ENCODE data around the gene ABO.
"Not testable (repeated sequence)": the region's sequence is repeated elsewhere in the genome, so short reads cannot be mapped to it uniquely, and the experiment has no call there.

ABO gene

DNA sequence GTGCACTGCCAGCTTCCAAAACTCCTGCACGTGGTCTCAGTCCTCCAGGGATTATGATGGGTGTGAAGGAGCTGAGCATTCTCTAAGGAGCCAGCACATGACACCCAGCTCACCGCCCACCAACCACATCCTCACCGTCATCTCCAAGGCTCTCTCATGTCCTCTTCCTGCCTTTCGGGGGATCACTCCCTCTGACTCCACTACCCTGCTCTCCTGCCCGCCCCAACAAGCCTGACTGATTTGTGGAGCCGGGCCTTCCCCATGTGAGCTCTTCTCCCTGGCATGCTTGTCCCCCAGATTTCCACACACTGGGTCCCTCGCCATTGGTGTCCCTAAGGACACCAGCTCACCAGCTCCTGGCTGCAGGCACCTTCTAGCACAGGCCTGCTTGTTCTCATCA, 1.9 kb downstream of the ABO start:
- DNase-seq (ENCODE audit: insufficient read length): no peak
- FAIRE-seq: no peak
- TF ChIP-seq TAF1 (IDR thresholded peaks at IDR 0.05; ENCODE audit: borderline replicate concordance, low read depth, low read length) (no peak), POLR2AphosphoS5 (IDR thresholded peaks at IDR 0.05; ENCODE audit: low read depth, low read length) (no peak), POLR2A (IDR thresholded peaks at IDR 0.05; ENCODE audit: low read depth, low read length) (no peak)

DNA sequence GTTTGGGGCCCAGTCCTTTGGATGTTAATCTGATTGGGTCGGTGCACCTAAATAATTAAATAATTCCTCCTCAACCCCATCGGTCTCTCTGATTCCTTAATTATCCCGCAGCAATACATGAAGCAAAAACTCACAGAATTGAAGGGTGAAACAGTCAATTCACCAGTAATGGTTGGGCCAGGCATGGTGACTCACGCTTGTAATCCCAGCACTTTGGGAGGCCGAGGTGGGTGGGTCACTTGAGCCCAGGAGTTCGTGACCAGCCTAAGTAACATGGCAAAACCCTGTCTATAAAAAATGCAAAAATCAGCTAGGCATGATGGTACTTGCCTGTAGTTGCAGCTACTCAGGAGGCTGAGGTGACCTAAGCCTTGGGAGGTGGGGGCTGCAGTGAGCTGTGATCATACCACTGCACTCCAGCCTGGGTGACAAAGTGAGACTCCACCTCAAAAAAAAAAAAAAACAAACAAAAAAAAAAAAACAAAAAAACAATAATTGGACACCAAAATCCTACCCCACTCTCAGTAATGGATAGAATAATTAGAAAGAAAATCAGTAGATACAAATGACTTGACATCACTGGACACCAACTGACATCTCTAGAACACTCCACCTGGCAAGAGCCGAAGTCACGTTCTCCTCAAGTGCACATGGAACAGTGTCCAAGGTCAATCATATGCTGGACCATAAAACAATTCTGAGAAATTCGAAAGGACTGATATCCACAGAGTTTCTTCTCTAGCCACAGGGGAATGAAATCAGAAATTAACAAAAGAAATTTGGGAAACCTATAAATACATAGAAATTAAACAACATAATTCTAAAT, 5.3 kb downstream of the ABO start:
- TF ChIP-seq POLR2AphosphoS5 (IDR thresholded peaks at IDR 0.05; ENCODE audit: low read depth, low read length) (no peak), TAF1 (IDR thresholded peaks at IDR 0.05; ENCODE audit: borderline replicate concordance, low read depth, low read length) (no peak)
- no peak for DNase-seq (ENCODE audit: insufficient read length)
- FAIRE-seq: no peak

- DNase-seq (ENCODE audit: insufficient read length); FAIRE-seq: not testable (repeated sequence)
Measured at GRCh38 chr9:133269136-133269535, 5.9 kb downstream of the ABO start.

GRCh38 chr9:133268335-133269056, 6.5 kb downstream of the ABO start:
- DNase-seq (ENCODE audit: insufficient read length) (no peak), FAIRE-seq (no peak)
- no peak for TF ChIP-seq TAF1 (IDR thresholded peaks at IDR 0.05; ENCODE audit: borderline replicate concordance, low read depth, low read length)
- TF ChIP-seq POLR2AphosphoS5 (IDR thresholded peaks at IDR 0.05; ENCODE audit: low read depth, low read length): no peak
- TF ChIP-seq POLR2A (IDR thresholded peaks at IDR 0.05; ENCODE audit: low read depth, low read length): no peak

DNA sequence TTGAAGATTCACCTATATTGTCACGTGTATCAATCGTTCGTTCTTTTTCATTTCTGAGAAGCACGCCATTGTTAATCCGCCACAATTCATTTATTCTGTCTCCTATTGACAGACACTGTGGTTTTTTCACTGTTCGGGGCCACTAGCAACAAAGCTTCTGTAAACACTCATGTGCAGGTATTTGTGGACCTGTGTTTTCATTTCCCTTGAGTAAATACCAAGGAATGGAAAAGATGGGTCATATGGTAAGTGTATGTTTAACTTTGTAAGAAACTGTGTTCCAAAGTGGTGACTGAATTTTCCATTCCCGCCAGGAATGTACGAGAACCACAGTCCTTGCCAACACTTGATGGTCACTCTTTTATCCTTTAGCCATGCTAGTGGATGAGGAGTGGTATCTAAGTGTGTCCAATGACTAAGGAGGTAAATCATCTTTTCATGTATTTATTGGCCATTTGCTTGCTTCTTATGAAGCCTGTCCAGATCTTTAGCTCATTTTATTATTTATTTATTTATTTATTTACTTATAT, 10.7 kb downstream of the ABO start:
- FAIRE-seq (no peak), DNase-seq (ENCODE audit: insufficient read length) (no peak)
- TF ChIP-seq POLR2A (IDR thresholded peaks at IDR 0.05; ENCODE audit: low read depth, low read length): no peak
- no peak for TF ChIP-seq TAF1 (IDR thresholded peaks at IDR 0.05; ENCODE audit: borderline replicate concordance, low read depth, low read length)
- TF ChIP-seq POLR2AphosphoS5 (IDR thresholded peaks at IDR 0.05; ENCODE audit: low read depth, low read length): no peak

GRCh38 chr9:133263557-133263956, 11.4 kb downstream of the ABO start:
- TF ChIP-seq TAF1 (IDR thresholded peaks at IDR 0.05; ENCODE audit: borderline replicate concordance, low read depth, low read length): no peak
- no peak for TF ChIP-seq POLR2A (IDR thresholded peaks at IDR 0.05; ENCODE audit: low read depth, low read length)
- TF ChIP-seq POLR2AphosphoS5 (IDR thresholded peaks at IDR 0.05; ENCODE audit: low read depth, low read length): no peak
- no peak for DNase-seq (ENCODE audit: insufficient read length)
- no peak for FAIRE-seq

DNA sequence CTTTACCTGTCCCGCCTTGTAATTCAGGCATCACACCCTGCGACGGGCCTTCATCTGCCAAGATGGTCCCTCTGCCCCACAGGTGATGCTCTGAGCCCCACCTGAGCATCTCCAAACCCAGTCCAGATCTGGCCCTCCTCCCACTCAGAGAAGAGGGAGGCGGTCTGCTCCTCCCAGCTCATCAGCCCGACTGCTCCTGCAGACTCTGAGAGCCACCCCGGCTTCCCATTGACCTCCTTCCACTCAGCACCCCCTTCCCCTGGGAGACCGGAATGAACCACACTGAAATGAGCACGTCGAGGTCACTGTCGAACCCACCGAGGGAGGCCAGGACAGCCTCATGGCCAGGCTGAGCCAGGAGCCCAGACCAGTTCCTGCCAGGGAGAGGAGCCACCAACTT, 12.8 kb downstream of the ABO start:
- FAIRE-seq: no peak
- no peak for DNase-seq (ENCODE audit: insufficient read length)
- TF ChIP-seq POLR2A (IDR thresholded peaks at IDR 0.05; ENCODE audit: low read depth, low read length) (no peak), POLR2AphosphoS5 (IDR thresholded peaks at IDR 0.05; ENCODE audit: low read depth, low read length) (no peak), TAF1 (IDR thresholded peaks at IDR 0.05; ENCODE audit: borderline replicate concordance, low read depth, low read length) (no peak)

DNA sequence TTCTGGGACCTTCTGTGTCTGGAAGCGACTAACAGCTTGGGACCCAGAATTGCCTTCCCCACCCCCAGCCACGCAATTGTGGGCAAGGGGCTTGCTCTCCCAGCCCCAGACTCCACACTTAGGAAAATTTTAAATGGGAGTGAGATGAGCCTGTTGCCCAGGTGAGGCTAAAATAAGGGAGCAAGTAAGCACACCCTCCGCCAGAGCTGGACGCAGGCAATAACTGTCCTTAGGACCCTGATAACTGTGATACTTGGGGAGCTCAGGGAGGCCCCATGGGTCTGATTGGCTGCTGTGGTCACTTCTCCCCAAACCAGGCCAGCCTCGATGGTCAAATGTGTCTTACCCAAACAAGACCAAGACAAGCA, 13.3 kb downstream of the ABO start:
- FAIRE-seq (no peak), DNase-seq (ENCODE audit: insufficient read length) (no peak)
- TF ChIP-seq POLR2A (IDR thresholded peaks at IDR 0.05; ENCODE audit: low read depth, low read length) (no peak), TAF1 (IDR thresholded peaks at IDR 0.05; ENCODE audit: borderline replicate concordance, low read depth, low read length) (no peak), POLR2AphosphoS5 (IDR thresholded peaks at IDR 0.05; ENCODE audit: low read depth, low read length) (no peak)

DNA sequence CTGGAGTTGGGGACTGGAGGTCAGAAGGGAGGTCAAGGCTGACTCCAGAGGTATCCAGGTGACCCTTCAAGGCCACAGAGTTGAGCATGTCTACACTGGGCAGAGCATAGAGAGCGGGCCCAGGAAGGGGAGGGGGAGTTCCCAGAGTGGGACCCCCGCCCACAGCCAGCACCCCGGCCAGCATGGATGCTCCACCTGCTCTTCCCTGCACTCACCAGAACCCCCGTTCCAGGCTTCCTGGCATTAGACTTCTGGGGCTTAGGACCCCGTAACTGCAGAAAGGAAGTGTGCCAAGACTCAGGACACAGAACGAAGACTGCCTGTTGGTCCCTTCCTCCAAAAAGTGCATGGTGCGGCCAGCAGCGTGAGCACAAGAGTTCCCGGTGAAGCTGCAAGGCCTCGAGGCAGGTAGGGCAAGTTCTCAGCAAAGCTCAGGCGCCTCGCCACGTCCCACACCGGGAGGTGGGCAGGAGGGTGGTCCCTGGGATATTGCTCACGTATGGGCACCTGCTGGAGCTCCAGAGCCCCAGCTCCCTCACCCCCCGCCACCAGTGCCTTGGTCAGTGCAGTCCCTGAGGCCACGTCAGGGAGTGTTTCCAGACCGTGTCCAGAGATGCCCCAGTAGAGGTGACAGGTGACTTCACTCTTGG, 13.8 kb downstream of the ABO start:
- no peak for FAIRE-seq
- no peak for DNase-seq (ENCODE audit: insufficient read length)
- no peak for TF ChIP-seq POLR2A (IDR thresholded peaks at IDR 0.05; ENCODE audit: low read depth, low read length)
- no peak for TF ChIP-seq TAF1 (IDR thresholded peaks at IDR 0.05; ENCODE audit: borderline replicate concordance, low read depth, low read length)
- TF ChIP-seq POLR2AphosphoS5 (IDR thresholded peaks at IDR 0.05; ENCODE audit: low read depth, low read length): no peak

GRCh38 chr9:133260334-133261102, 14.5 kb downstream of the ABO start:
- no peak for TF ChIP-seq POLR2A (IDR thresholded peaks at IDR 0.05; ENCODE audit: low read depth, low read length)
- no peak for TF ChIP-seq TAF1 (IDR thresholded peaks at IDR 0.05; ENCODE audit: borderline replicate concordance, low read depth, low read length)
- TF ChIP-seq POLR2AphosphoS5 (IDR thresholded peaks at IDR 0.05; ENCODE audit: low read depth, low read length): no peak
- no peak for DNase-seq (ENCODE audit: insufficient read length)
- FAIRE-seq: no peak
